Activated CD8-positive, alpha-beta memory T cell treated with anti-CD3 and anti-CD28 coated beads for 48 hours (primary cell): ENCODE data around the gene CDADC1.
"Not testable (repeated sequence)": the region's sequence is repeated elsewhere in the genome, so short reads cannot be mapped to it uniquely, and the experiment has no call there.

Experiments
- DNase-seq, 3 experiments: peaks; one replicate each; pipeline ENCODE4 v3.0.0-alpha.2; 2020; ENCODE audit warnings: low read depth in 2 of 3, low spot score in 2 of 3

CDADC1 gene

DNA sequence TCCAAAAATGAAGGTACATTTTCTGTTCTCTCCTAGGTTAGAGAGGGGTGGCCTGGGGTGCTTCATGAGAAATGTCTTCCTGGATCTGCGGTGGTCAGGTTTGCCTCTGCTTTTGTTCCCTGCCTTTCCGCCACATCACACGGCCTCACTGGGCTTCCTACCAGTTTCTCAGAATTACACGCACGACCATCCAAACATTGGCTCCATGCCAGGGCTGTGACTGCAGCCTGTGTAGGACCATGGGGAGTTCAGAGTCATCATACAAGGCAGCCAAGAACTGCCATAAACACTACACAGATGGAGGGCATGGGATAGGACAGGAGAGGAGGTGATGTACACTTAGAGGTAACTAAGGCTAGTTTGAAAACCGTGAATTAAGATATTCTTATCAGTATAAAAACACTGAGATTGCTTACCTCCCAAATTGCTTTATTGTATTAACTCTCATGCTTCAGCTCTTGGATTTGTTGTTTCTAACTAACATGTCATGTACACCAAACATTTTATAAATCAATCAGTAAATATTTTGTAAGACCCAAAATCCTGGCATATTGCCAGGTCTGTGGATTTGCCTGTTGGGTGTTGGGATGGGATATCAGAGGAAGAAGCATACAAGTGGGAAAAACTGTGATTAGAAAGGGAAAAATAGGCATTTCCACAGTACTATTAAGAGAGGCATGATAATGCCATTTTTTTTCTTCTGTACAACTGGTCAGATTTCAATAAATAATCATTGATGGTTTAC, 45.2 kb downstream of the CDADC1 start:
- no peak for DNase-seq

DNA sequence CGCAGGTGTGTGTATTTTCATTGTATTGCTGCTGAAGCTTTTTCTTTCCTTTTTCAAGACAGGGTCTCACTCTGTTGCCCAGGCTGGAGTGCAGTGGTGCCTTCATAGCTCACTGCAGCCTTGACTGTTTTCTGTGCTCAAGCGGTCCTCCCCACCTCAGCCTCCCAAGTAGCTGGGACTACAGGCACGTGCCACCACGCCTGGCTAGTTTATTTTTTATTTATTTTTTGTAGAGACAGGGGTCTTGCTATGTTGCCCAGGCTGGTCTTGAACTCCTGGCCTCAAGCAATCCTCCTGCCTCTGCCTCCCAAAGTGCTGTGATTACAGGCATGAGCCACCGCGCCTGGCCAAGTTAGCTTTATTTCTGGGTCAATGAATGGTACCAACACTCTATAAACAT, 47.0 kb downstream of the CDADC1 start:
- not testable (repeated sequence) for DNase-seq

DNA sequence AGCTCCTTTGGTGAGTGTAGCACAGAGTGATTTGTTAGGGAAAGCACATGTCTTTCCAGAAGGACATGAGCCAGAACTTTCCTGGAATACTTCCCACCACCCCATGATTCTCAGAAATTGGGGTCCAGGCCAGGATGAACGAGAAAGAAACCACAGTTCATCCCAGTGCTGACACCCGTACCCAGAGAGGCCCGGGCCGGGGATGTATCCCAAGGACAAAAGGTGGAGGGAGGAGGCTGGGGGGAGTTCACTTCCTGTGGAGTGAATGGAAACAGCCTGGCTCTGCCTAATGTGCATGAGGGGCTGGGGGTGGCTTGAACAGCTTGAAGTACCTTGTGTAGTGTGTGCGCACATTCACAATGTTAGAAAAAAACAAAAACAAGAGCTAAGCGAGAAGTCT, 47.5 kb downstream of the CDADC1 start:
- DNase-seq, result no peak

DNA sequence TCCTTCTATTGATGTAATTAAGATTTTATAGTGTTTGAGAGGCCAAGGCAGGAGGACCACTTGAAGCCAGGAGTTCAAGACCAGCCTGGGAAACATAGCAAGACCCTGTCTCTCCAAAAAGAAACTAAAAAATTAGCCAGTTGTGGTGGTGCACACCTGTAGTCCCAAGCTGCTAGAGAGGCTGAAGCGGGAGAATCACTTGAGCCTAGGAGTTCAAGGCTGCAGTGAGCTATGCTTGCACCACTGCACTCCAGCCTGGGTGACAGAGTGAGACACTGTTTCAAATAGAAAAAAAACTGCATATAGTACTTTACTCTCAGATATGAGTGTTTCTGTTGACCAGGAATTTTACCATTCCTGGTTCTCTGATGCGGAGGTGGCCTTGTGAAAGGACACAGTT, 48.9 kb downstream of the CDADC1 start:
- no peak for DNase-seq

DNA sequence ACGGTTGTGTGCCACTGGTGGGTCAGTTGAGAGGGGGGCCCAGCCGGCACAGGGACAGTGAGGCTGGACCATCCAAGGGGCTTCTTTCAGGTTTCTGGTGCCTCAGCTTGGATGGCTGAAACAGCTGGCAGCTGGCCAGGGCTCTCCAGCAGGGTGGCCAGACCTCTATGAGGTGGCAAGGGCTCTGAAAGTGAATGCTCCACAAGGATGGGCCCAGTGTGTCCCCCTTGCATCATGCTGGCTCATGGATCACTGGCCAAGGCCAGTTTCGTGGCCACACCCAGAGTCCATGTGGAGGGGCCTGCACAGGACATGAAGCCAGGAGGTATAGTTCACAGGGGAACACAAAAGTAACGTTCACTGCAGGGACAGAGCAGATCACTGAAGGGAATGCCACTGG, 49.6 kb downstream of the CDADC1 start:
- no peak for DNase-seq

DNA sequence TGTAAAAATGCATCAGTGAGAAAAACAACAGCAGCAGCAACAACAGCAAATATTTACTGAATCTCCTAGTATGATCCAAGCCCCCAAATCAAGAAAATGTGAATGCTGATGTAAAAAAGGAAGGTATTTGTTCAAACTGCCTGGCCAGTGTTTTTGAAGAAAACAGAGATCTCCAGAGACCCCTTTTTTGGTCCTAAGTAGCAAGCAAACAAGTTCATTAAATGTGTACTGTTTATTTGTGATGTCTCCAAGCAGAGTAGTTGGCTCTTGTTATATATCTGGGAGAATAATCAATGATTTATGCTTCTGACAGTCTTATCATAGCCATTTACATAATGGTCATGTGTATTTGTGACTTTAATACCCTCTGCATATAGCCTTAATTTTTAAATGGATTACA, 50.7 kb downstream of the CDADC1 start:
- no peak for DNase-seq

DNA sequence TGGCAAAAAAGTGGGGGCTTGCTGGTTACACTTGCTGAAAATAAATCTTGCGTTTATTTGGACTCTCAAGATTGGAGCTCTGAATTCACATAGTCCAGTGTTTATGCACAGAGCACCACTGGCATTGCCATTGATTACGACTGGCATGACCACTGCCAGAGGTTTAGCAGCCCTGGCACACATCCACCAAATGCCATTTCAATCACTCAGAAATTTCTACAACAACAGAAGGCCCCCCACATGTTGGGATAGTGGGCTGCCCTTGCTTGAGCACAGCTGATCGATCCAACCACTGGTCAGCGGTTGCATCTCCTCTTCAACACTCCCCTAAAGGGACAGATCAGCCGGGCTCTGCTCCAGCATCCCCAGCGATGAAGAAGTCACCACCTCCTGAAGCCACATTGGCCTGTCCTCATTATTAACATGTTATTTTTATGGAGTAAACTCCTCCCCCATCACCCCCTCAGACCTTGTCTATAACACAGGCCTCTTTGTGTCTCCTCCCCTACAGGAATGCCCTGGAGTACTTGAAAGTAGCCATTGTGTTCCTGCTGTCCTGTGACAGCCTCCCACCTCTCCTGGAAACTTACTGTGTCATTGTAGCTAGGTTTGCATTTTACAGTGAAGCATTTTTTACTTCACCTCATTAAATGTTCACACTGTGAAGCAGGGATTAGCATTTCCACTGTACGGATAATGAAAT, 51.3 kb downstream of the CDADC1 start:
- DNase-seq, result no peak

DNA sequence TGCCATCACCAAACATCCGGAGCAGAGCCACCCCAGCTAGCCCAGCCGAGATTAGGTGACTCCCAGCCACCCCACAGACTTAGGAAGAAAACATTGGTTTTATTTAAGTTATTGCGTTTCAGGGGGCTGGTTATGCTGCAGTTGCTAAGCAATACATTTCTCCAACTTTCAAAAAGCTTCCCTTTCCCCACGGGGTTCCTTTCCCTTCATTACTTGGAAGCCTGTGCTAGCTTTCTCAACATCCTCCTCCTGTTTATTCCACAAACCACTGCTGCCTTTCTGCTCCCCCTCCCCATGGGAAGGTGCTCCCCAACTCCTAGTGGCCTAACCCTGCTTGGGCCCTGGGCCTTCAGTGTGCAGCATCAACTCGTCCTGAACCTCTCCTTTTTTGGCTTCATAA, 52.6 kb downstream of the CDADC1 start:
- DNase-seq, result no peak

DNA sequence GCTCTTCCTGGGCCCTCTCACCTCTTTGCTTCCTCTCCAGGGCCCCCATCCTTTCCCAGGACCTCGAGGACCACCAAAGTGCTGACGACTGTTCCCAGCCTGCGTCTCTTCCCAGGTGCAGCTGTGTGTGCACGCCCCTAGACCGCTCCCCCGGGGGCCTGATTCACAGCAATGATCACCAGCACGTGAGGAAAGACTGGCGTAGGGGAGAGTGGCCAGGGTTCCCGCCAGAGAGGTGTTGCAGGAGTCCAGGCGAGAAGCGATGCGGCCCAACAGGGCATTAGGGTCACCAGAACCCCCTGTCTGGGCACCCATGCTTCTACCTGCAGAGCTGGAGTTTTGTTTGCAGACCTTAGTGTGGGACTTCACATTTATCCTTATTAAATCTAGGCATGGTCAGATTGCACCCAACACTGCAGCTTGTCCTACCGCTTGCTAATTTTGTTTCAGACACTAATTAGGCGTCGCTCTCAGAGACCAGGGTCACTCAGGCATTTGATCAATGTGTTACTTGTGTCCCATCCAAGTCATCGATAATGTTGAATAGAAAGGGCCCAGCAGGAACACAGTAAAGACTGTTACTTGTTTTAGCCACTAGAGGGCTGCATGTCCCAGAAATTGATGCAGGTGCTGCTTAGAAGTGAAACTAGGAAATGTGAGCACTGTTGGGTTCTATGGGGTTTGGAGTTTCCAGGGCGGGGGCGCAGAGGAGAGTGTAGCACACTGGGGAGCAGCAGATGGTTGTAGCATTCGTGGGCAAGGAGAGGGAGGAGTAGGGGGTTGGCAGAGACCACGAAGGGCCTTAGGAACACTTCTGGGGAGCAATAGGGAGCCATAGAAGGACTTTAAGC, 53.2 kb downstream of the CDADC1 start:
- peak; percentile 11 to 16 (median 15) for DNase-seq

DNA sequence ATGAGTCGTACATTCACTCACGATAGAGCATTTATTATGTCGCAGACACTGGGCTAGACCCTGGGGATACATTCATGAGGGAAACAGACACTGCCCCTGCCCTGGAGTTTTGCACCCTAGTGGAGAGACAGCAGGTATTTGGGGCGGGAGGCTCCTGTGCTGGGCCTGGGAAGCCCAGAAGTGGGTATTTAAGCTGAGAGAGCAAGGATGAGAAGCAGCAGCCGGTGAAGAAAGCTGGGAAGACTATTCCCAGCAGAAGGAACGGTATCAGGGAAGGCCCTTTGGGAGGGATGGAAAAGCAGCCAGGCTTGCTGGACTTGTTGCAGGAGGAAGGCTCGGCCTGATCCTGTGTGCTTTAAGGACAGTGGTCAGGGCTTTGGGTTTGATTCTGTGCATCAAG, 54.5 kb downstream of the CDADC1 start:
- no peak for DNase-seq

DNA sequence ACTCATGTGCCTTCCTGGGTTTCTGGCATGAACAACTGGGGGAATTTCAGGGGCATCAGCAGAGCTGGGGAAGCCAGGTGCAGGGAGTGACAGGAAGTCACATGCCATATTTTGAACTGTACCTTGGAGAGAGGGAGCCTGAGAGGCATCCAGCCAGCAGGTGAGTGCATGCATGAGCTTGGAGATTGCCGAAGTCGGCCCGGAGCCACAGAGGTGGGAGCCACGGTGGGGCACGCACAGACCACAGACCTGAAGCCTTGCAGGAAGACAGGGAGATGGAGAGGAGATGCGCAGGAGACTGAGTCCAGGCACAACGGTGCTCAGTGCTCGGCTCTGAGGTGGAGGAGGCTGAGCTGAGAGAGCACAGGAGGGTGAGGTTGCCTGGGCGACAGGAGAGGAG, 55.1 kb downstream of the CDADC1 start:
- DNase-seq, result no peak

DNA sequence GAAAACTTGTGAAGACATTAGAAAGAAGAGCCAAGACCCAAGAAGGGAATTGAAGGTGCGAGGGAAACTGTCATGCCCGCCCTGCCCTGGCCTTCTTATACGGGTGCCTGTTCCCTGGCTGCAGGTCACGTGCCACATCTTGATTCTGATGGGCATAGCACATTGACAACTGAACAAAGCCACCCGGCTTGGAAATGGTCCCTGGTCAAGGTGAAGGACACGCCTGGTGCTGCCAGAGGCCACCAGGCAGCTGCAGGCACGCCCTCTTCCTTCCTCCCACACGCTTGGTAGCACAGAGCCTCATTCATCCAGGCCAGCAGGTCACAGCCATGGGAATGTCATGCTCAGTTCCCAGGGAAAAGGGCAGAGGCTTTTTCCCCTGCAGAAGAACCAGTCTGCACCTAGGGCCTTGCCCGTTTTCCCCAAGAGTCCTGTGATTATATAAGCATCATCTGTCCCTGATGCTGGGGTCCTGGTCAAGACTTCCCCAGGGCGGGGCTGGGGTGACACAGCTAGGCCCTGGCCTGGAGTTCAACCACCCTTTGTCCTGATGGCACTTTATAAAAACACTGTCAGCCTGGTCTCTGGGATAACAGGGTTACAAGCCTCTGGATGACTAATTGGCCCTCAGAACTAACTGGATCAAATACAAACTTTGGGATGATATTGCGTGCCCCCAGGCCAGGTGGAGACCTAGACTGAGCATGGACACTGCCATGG, 56.0 kb downstream of the CDADC1 start:
- no peak for DNase-seq

DNA sequence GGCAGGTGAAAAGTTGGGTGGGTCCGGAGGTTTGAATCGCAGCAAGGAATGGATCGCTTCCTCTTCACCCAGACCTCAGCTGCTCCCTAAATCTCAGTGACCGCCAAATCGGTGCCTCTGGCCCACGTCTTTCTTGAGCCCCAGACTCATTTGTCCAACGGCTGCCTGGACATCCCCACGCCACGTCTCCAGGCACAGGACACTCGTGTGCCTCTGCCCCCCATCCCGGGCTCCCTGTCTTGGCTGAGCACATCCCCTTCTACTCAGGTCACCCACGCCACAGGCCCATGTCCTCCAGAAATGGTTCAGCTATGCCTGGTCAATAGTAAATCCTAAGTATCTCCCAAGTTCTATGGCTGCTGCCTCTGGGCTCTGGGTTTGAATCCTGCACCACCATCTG, 56.6 kb downstream of the CDADC1 start:
- DNase-seq, result no peak

DNA sequence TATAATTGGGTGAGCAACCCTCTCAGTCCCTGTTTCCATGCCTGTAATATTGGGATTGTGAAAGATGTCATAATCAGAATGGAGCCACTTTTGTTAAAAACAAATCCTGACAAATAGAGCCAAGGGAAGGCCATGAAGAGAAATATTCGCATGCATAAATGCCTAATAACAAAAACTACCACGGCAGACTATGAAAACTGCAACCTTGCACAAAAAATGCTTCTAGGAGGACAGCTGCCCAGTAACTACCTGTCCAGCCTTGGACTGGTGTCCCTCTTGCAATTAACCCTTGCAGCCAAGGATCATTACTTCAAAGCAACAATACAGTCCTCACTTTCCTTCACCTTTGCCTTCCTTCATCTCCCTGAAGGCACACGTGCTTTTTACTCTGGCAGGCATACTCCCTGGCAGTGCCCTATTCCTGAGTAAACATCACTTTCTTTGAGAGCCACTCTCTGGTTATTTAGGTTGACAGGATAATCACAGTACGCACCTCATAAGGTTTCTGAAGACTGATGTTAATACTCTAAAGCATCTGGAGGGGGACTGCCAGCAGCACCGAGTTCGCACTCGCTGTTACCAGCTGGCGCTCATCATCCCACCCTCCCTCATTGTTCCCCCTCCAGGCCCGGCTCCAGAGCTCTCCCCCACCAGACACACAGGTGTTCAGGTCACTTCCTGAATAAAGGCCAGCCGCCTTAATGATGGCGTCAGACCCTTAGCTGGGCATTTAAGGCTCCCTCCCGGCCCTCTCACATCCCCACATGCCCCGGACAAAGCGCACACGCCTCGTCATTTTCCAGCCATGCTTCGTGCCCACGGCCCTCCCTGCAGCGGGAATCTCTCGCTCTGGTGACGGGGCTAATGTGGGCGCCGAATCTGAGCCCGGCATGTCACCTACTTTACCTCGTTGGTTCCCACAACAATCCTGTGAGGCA, 57.3 kb downstream of the CDADC1 start:
- DNase-seq, result no peak

DNA sequence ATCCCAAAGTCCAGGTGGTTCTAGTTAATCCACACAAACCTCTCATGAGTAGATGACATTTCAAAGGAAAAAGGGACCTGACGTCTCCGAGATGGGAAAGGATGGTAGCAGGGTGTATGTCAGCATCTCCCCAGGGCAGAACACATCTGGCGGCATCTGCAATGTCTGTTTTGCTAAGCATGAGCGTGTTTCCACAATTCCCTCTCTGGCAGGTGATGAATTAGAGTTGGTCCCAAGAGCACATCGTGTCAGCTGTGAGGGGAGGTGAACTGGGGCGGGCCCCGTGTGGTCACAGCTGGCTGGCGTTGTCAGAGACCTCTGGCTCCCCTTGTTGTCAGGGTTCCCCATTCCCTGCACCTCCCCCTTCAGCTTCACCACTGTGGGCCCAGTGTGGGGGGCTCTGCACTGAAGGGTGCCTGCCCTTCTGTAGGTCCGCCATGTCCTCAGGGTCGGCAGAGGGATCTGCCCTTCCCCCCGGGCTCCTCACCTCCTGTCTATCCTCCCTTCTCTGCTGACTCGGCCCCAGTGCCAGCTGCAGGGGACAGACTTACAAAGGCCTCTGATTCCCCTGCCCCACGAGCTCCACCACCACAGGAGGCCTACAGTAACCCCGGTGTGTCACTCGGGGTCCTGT, 58.2 kb downstream of the CDADC1 start:
- no peak for DNase-seq

DNA sequence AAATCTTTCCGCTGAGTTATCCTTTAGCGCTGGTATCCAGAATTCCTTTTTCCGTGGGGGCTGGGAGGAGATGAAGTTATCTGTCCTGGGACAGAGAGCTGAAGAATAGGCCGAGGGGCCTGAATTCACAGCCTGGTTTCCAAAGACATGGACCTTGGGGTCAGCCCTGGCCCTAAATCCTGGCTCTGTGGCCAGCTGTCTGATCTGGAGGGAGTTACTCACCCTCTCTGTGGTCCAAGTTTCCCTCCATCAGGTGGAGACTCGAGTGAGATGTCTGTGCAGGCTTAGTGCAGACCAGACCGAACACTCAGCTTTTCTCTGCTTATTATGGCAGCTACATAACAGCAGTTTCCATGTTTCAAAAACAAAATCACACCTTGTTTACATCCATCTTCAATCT, 59.6 kb downstream of the CDADC1 start:
- no peak for DNase-seq

DNA sequence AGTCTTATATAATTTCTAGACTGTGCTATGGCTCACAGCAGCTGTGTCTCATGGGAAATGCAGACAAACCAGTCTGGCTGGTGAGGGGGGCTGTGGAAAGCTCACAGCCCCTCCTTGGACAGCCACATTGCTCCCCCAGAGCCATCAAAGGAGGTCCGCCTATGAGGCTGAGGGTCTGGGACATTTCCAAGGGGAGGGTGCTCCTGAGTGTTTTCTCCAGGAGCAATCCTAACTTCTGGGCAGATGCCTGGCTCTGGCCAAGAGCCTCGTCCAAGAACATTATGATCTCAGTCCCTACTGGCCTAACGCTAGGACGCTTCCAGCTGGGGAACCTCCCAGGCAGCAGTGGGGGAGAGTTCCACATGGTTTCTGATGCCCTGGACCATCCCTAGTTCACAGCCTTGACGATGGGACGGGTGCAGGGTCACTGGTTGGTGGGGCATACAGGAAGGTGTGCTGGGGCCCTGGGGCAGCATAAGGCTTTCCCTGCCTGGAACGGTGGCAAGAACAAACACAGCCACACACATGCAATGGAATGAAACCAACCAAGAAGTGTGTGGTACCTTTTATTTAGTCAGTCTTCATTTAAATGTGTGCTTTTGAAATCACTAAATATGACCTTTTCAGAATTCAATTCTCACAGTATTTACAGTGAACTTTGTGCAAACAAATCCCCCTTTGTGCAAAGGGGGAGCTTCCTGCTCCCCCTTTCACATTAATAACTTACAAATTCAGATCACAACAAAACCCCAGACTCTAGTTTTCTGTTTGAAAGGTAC, 60.6 kb downstream of the CDADC1 start:
- DNase-seq, result no peak

DNA sequence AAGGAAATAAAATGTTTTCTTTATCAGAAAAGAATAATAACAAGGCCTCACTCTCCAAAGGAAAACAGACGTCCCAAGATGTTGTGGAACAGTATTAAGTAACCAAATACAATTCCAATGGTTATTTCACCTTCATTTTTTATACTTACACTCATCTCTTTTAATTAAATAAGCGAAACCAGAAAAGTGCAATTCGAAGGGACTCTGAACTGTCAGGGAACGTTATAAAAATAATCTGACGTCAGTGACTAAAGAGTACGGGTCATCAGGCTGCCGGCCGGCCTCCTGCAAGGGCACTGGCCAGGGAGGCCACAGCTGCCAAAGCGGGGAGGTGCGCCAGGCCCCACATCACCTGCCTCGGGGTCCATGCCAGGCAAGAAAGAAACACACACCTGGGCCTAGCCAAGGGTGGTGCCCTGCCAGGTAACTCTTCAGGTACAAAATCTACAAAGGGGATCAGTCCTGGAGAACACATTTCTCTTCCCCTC, 61.2 kb downstream of the CDADC1 start:
- no peak for DNase-seq

DNA sequence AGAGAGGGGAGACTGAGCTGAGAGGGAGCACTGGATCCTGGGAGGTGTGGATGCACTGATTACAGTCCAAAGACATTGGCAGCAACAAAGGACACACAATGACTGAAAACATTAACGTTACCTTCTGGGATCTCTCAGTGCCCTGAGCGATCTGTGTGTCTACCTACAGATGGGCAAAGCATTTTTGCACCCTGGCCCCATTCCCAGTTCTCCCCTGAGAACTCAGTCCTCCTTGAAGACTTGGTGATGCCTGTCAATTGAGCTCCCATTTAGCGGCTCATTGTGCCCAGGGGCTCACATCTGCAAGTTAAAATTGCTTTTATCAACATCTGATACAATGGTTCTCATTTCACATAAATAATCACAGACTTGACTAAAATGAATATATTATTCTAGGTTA, 62.5 kb downstream of the CDADC1 start:
- no peak for DNase-seq
